ENCODE data around the gene KLHL35.

KLHL35 gene

GRCh38 chr11:75432911-75433321, at the start of gene KLHL35:
Gene KLHL35 (minus strand): TSS chr11:75433203. CDS start chr11:75430629, 2,574 bp downstream.
- DNase-seq (ENCODE audit: low spot score) = no peak

GRCh38 chr11:75481922-75482606, 49.1 kb upstream of the KLHL35 start:
- DNase-seq (ENCODE audit: low spot score) = no peak

GRCh38 chr11:75481223-75481921, 48.4 kb upstream of the KLHL35 start:
- DNase-seq (ENCODE audit: low spot score) = no peak

- DNase-seq (ENCODE audit: low spot score) = no peak
Observed at GRCh38 chr11:75480185-75481175, 47.5 kb upstream of the KLHL35 start.

- DNase-seq (ENCODE audit: low spot score) = no peak
Observed at GRCh38 chr11:75479597-75480145, 46.7 kb upstream of the KLHL35 start.

GRCh38 chr11:75478783-75479596, 46.0 kb upstream of the KLHL35 start:
- no peak for DNase-seq (ENCODE audit: low spot score)

GRCh38 chr11:75477614-75477935, 44.6 kb upstream of the KLHL35 start:
- no peak for DNase-seq (ENCODE audit: low spot score)

- DNase-seq (ENCODE audit: low spot score) = no peak
Observed at GRCh38 chr11:75476739-75477613, 44.0 kb upstream of the KLHL35 start.

GRCh38 chr11:75475767-75476650, 43.0 kb upstream of the KLHL35 start:
- peak; percentile 43 for DNase-seq (ENCODE audit: low spot score)

GRCh38 chr11:75474878-75475766, 42.1 kb upstream of the KLHL35 start:
- DNase-seq (ENCODE audit: low spot score) = no peak

- DNase-seq (ENCODE audit: low spot score) = no peak
Observed at GRCh38 chr11:75474240-75474639, 41.2 kb upstream of the KLHL35 start.

GRCh38 chr11:75473684-75474083, 40.7 kb upstream of the KLHL35 start:
- DNase-seq (ENCODE audit: low spot score) = no peak

- DNase-seq (ENCODE audit: low spot score) = no peak
Observed at GRCh38 chr11:75472081-75472732, 39.2 kb upstream of the KLHL35 start.

- DNase-seq (ENCODE audit: low spot score) = no peak
Observed at GRCh38 chr11:75471176-75471973, 38.4 kb upstream of the KLHL35 start.

- no peak for DNase-seq (ENCODE audit: low spot score)
Observed at GRCh38 chr11:75470476-75471080, 37.6 kb upstream of the KLHL35 start.

- DNase-seq (ENCODE audit: low spot score) = no peak
Observed at GRCh38 chr11:75469785-75470405, 36.9 kb upstream of the KLHL35 start.
